ENCODE results near the gene EXPH5.

DNA sequence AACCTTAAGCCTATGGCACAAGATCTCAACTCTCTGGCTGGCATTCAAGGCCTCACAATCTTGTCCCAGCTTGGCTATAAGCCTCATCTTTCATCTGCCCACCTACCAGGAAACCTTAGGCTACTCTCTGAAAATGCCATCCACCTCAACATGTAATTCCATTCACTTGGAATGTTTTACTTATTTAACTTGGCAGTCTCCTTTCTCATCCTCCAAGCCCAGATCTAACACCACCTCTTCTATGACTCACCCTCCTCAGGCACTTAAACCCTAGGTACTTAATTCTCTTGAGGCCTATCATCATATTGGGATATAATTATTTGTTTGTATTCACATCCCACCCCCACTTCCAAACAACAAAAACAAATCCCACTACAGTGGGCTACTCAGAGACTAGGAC, 110.4 kb downstream of the EXPH5 start:
- no peak for TF ChIP-seq CTCF (IDR thresholded peaks at IDR 0.05)
- TF ChIP-seq POLR2A (IDR thresholded peaks at IDR 0.05), result no peak

Measured in uterus (tissue), 2 donors.